GM19193 (cell line): ENCODE results near the gene THBS4.

ENCODE experiments used
- POLR2A ChIP-seq: IDR thresholded peaks from 4 replicates; pipeline ENCODE4 v1.6.1; 2011; ENCODE audit not compliant: insufficient read depth, insufficient read length; ENCODE audit errors: extremely low read depth

The THBS4 gene

DNA sequence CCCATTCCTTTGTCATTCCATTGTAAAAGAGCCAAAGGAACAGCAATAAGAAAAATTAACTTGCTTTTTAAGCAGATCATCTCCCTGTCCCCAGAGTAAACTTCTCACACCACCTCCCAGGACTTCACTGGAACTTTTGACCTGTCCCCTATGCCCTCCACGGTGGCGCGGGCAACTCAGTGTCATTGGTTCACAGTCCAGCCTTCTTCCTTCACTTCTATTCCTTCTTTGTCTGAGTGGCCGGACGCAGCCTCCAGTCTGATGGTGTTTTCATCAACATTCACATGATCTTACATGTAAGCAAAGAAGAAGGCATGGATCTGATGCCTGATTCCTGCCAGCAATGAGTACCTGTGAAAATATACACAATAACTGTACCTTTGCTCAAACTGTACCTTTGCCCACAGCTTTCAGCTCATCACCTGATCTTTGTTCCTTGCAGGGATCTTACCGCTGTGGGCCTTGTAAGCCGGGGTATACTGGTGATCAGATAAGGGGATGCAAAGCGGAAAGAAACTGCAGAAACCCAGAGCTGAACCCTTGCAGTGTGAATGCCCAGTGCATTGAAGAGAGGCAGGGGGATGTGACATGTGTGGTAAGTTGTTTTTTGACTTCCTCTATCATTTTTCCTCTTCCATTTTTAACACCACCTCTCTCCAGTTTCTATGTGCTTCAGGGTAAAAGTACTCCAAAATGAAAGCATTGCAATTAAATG is 32.5 kb downstream of the THBS4 start:
- no peak for TF ChIP-seq POLR2A

DNA sequence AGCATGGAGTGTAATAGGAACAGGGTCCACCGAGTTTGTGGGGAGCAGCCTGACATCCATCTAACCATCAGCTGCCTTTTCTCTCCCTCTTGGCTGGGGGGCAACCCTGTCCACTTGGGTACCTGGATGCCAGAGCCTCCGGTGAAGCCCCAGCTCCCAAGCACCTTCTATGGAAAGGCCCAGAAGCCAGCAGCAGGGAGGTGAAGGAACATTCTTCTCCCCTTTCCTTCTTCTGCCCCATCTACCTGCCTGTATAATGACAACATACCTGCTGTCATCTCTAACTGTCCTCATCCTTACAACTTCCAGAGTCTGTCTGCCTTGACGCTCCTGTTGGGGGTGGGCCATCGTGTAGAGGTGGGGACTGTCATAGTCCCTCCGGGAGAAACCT is 33.1 kb downstream of the THBS4 start:
- no peak for TF ChIP-seq POLR2A

- TF ChIP-seq POLR2A = no peak
These were observed 33.6 kb downstream of the THBS4 start for GRCh38 chr5:80068775-80069174.

DNA sequence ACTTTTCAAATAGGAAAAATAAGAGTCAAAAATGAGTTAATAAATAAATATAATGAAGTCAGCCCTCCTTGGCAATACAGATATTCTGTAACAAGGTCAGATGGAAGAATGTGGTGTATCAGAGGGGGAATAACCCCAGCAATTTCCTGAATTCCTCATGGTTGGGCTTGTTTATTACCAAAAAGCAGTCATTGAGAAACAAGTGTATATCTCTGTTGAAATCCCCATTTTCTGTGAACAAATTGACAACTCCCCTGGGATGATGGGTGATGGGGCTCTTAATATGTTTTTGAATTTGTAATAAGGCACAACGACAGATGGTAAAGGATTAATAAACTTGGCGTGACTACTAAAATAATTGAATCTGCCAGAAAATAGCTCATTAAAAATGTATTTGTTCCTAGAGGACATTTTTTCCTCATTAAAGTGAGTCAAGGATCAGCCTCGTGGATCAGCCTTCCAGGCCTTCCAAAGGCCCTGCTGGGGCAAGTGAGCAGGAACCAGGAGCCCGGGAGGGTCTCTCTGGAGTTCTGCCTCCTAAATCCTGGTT is 34.2 kb downstream of the THBS4 start:
- TF ChIP-seq POLR2A = no peak

GRCh38 chr5:80069918-80070318 is 34.8 kb downstream of the THBS4 start:
- TF ChIP-seq POLR2A = no peak

- no peak for TF ChIP-seq POLR2A
These were observed 35.3 kb downstream of the THBS4 start for GRCh38 chr5:80070338-80071056.

GRCh38 chr5:80071510-80072021 is 36.4 kb downstream of the THBS4 start:
- TF ChIP-seq POLR2A = no peak

- no peak for TF ChIP-seq POLR2A
These were observed 37.2 kb downstream of the THBS4 start for GRCh38 chr5:80072103-80073073.

GRCh38 chr5:80076131-80077050 is 41.2 kb downstream of the THBS4 start:
- no peak for TF ChIP-seq POLR2A

DNA sequence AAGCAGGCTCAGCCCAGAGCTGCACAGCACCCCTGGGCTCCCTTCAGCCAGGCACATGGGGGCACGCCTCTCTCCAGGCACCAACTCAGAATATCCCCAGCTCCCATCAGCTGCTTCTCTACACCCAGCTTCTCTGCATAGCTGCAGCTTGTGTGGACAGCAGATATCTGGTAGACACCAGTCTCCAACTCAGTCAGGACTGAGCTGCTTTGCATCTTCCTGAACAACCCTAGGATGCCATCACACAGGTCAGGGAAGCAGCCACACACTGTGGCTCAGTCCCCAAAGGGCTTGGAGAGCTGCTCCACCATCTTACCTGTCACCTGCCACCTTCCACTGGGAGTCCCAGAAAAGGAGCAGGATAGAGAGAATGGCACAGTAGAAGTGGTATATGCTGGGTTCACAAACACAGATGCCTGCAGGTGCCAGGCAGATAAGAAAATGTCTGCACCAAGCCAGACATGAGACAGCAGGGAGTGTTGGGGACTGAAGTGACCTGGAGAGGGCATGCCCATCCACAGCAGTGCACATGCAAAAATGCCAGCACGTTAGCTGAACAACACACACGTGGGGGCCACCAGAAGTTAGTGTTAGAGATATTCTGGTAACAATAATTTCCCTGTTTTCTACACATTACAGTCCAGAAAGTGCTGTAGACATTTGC is 42.0 kb downstream of the THBS4 start:
- no peak for TF ChIP-seq POLR2A

GRCh38 chr5:80078921-80079320 is 43.8 kb downstream of the THBS4 start:
- no peak for TF ChIP-seq POLR2A

GRCh38 chr5:80082281-80082680 is 47.1 kb downstream of the THBS4 start:
- no peak for TF ChIP-seq POLR2A

DNA sequence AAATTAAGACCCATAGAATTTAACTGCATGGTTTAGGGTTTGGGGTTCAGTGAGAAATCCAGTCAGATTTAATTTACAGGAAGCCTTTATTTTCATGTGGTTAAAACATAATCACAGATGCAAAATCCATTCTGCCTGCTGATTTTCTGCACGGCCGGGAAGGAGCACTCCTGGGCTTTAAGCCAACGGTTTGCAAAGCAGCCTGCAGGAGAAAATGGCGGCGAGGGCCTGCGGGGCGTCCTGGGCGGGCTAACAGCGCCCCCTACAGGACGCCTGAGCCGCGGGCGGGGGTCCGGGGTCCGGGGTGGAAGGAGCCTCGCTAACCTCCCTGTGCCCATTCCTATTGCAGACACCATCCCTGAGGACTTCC is 47.6 kb downstream of the THBS4 start:
- TF ChIP-seq POLR2A = no peak
